Measurements from ENCODE around the gene TMEM86B.

GRCh38 chr19:55228403-55229031 lies at the start of gene TMEM86B:
- TF ChIP-seq CTCF (IDR thresholded peaks at IDR 0.05; ENCODE audit: poor library complexity, severe bottlenecking) (no peak), EZH2 (IDR thresholded peaks at IDR 0.05; ENCODE audit: borderline replicate concordance, insufficient read depth, low read length, poor library complexity, severe bottlenecking) (no peak), TAF1 (IDR thresholded peaks at IDR 0.05; ENCODE audit: low read depth) (no peak), REST (IDR thresholded peaks at IDR 0.05; ENCODE audit: borderline replicate concordance) (no peak), EP300 (conservative IDR thresholded peaks at IDR 0.05; ENCODE audit: poor library complexity, severe bottlenecking) (no peak), POLR2AphosphoS5 (IDR thresholded peaks at IDR 0.05) (no peak), MXI1 (conservative IDR thresholded peaks at IDR 0.05; ENCODE audit: poor library complexity, severe bottlenecking) (no peak)

All from neural cell (in vitro differentiated cells).